Calu3 (cell line): ENCODE results near the gene STIP1. TPM values are rescaled to one million over a fixed set of nuclear protein-coding genes. Genes with fewer than 3 reads are reported as not detected.
A peak's percentile ranks its signal among the peaks of the same experiment; 100 is the strongest.

Experiments used
- BruUV-seq: library from RNA; stranded (reverse); fragments of 400-500 nt; replicated peaks from 2 replicates; lab custom pipeline; 2021; lab: Mats Ljungman, UMichigan
- CTCF ChIA-PET: fragments of 300-600 bp; sonication (Branson Sonifier 250); formaldehyde crosslinking; loops from one replicate; lab custom pipeline; 2022; ENCODE audit warnings: antibody characterized with exemption; lab: Charles Lee
- DNase-seq: peaks from one replicate; pipeline ENCODE4 v3.0.0; 2022
- H3K27ac Mint-ChIP-seq: one replicate; pipeline ENCODE4 v1.8.0; 2022; ENCODE audit warnings: mixed read lengths; ENCODE audit not compliant: unreplicated experiment
- H3K27me3 Mint-ChIP-seq: one replicate; pipeline ENCODE4 v1.8.0; 2022; ENCODE audit warnings: mixed read lengths; ENCODE audit not compliant: unreplicated experiment
- H3K36me3 Mint-ChIP-seq: one replicate; pipeline ENCODE4 v1.8.0; 2022; ENCODE audit warnings: mild to moderate bottlenecking, moderate library complexity, mixed read lengths; ENCODE audit not compliant: insufficient read depth, unreplicated experiment
- H3K4me1 Mint-ChIP-seq: one replicate; pipeline ENCODE4 v1.8.0; 2022; ENCODE audit warnings: mild to moderate bottlenecking, low read depth, mixed read lengths; ENCODE audit not compliant: unreplicated experiment
- H3K4me3 Mint-ChIP-seq: one replicate; pipeline ENCODE4 v1.8.0; 2022; ENCODE audit warnings: mild to moderate bottlenecking, low read depth, moderate library complexity, mixed read lengths; ENCODE audit not compliant: unreplicated experiment
- H3K9me3 Mint-ChIP-seq: one replicate; pipeline ENCODE4 v1.8.0; 2022; ENCODE audit warnings: low read depth, mixed read lengths; ENCODE audit not compliant: unreplicated experiment
- intact Hi-C: fragments of 100-400 bp; cut with micrococcal nuclease; formaldehyde crosslinking; loops from one replicate; pipeline ENCODE4 v1.10.0; 2022; ENCODE audit not compliant: unreplicated experiment
- total RNA-seq: library from RNA; stranded (reverse); gene quantifications from 2 replicates; pipeline ENCODE4 v1.2.3, GENCODE V29; 2022
- TF ChIP-seq, protein P1 (sequence below): fragments of 200-600 bp; IDR thresholded peaks from one replicate; pipeline ENCODE4 v1.8.0; 2022; ENCODE audit warnings: antibody characterized with exemption; ENCODE audit not compliant: unreplicated experiment

Gene STIP1
- total RNA-seq, 1 experiment from 2014 or later: 391 TPM

DNA sequence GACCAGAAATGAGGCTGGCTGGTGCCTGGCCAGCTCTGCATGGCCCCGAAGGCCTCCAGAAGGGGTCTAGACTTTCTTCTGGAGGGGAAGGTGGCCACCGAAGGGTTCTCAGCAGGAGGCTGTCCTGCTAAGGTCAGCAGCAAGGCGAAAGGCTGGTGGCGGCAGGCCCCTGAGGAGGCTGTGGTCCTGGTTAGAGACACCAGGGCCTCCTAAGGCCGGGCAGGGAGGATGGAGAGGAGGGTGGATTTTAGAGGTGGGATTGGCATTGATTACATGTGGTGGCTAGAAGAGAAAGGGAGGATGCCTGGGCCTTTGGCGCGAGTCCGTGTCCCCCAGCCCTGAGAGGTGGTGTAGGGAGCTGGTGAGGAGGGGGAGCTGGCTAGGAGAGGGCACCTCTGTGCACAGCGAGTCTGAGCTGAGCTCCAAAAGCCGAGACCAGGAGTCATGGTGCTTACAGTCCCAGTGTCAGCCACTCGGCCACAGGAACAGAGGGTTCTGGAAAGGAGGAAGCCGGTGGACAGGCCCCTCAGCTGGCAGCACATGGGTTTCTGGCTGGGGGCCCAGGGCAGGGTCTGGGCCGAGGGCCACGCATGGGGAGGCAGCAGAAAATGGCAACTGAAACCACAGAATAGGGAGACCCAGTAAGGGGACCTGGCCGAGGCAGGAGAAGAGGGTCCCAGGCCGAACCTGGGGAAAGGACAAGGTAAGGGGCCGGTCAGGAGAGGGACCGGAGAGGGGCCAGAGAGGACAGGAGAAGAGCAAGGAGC lies 23.0 kb downstream of the STIP1 start:
- no peak for DNase-seq
- CTCF ChIA-PET: no interaction called here
- BruUV-seq: no TSS peak
- no peak overlapping the region for H3K4me3 Mint-ChIP-seq
- H3K36me3 Mint-ChIP-seq: peaks cover 62% of the 10 kb centered on the region
- TF ChIP-seq, protein P1, sequence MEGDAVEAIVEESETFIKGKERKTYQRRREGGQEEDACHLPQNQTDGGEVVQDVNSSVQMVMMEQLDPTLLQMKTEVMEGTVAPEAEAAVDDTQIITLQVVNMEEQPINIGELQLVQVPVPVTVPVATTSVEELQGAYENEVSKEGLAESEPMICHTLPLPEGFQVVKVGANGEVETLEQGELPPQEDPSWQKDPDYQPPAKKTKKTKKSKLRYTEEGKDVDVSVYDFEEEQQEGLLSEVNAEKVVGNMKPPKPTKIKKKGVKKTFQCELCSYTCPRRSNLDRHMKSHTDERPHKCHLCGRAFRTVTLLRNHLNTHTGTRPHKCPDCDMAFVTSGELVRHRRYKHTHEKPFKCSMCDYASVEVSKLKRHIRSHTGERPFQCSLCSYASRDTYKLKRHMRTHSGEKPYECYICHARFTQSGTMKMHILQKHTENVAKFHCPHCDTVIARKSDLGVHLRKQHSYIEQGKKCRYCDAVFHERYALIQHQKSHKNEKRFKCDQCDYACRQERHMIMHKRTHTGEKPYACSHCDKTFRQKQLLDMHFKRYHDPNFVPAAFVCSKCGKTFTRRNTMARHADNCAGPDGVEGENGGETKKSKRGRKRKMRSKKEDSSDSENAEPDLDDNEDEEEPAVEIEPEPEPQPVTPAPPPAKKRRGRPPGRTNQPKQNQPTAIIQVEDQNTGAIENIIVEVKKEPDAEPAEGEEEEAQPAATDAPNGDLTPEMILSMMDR: no peak
- intact Hi-C loops: no loop called here
- peak overlapping the region; percentile 50 for H3K27ac Mint-ChIP-seq
- H3K4me1 Mint-ChIP-seq: no peaks in the 10 kb centered on the region
- H3K9me3 Mint-ChIP-seq: no peaks in the 10 kb centered on the region
- no peaks in the 10 kb centered on the region for H3K27me3 Mint-ChIP-seq

DNA sequence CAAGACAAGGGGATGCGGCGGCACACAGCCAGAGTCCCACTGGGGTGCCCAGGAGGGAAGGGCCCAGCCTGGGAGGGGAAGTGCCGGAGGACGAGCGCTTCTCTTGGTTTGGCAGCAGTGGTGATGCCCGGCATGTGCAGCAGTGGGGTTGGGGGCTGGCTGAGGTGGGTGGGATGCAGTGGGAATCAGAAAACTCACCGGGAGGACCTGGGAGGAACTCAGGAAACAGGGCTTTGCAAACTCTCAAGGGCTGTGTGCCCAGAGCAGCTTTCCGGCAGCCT lies 23.5 kb downstream of the STIP1 start:
- intact Hi-C loops: no loop called here
- no peaks in the 10 kb centered on the region for H3K27me3 Mint-ChIP-seq
- H3K36me3 Mint-ChIP-seq: peaks cover 62% of the 10 kb centered on the region

DNA sequence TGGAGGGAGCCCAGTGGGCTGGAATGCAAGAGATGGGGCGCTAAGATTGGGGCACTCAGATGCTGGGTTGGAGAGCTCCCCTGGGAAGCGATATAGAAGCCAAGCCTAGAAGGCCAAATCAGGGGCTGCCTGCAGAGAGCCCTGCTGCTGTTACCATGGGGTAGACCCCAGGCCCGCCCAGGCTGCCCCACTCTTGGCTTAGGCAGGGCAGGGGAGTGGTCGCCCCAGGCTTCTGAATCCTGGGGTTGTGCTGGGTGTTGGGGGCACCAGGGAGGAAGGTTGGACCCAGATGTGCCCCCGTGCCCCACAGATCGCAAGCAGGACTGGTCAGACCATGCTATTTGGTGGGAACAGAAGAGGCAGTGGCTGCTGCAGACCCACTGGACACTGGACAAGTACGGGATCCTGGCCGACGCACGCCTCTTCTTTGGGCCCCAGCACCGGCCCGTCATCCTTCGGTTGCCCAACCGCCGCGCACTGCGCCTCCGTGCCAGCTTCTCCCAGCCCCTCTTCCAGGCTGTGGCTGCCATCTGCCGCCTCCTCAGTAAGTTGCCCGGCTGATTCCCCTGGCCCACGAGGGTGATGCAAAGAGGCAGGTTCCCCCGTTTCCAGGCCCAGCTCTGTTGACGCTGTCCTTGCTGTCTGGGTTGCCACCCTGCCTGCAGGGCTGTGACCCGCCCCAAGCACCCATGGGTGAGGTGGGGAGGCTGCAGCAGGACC lies 24.5 kb downstream of the STIP1 start:
- intact Hi-C loops: no loop called here
- CTCF ChIA-PET: interaction anchor here (0.7 kb wide), 1 partner anchor 122 kb away, joined by 5 read pairs; no protein-coding TSS in a partner anchor

More for the DNA sequence above, 23.5 kb downstream of the STIP1 start:
- no peaks in the 10 kb centered on the region for H3K9me3 Mint-ChIP-seq
- DNase-seq: no peak
- TF ChIP-seq, protein P1: no peak
- no peak overlapping the region for H3K27ac Mint-ChIP-seq
- H3K4me1 Mint-ChIP-seq: no peaks in the 10 kb centered on the region
- H3K4me3 Mint-ChIP-seq: no peak overlapping the region
- CTCF ChIA-PET: no interaction called here
- no TSS peak for BruUV-seq

DNA sequence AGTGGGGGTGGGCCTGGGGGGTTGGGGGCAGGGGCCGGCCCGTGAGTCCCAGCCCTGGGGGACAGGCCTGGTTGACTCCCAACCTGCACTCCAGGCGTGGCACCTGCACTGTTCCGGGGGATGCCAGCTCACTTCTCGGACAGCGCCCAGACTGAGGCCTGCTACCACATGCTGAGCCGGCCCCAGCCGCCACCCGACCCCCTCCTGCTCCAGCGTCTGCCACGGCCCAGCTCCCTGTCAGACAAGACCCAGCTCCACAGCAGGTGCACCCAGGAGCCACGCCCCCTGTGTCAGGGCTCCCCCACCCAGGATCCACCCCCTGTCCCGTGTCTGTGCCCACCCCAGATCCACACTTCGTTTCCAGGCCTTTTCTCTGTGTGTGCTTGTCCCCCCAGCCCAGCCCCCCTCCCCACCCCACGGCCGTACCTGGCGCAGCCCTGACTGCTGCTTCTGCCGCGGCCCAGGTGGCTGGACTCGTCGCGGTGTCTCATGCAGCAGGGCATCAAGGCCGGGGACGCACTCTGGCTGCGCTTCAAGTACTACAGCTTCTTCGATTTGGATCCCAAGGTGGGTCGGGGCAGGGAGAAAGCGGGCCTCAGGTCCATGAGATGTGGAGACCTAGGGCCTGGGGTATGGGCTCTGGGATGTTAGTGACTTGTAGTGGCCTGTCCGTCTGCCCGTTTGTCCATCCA lies 25.4 kb downstream of the STIP1 start:
- no peak overlapping the region for H3K27ac Mint-ChIP-seq
- H3K27me3 Mint-ChIP-seq: no peaks in the 10 kb centered on the region
- TF ChIP-seq, protein P1: no peak
- H3K9me3 Mint-ChIP-seq: no peaks in the 10 kb centered on the region
- DNase-seq: no peak
- no peaks in the 10 kb centered on the region for H3K4me1 Mint-ChIP-seq
- H3K4me3 Mint-ChIP-seq: no peak overlapping the region
- peaks cover 62% of the 10 kb centered on the region for H3K36me3 Mint-ChIP-seq
- no TSS peak for BruUV-seq
- intact Hi-C loops: no loop called here
- CTCF ChIA-PET: interaction anchor here (0.7 kb wide), 1 partner anchor 121 kb away, joined by 5 read pairs; no protein-coding TSS in a partner anchor

More for the DNA sequence above, 24.5 kb downstream of the STIP1 start:
- H3K9me3 Mint-ChIP-seq: no peaks in the 10 kb centered on the region
- no peak overlapping the region for H3K4me3 Mint-ChIP-seq
- H3K4me1 Mint-ChIP-seq: no peaks in the 10 kb centered on the region
- no peak for DNase-seq
- peaks cover 60% of the 10 kb centered on the region for H3K36me3 Mint-ChIP-seq
- H3K27ac Mint-ChIP-seq: no peak overlapping the region
- TF ChIP-seq, protein P1: no peak
- H3K27me3 Mint-ChIP-seq: no peaks in the 10 kb centered on the region
- BruUV-seq: no TSS peak
